Mesenchymal stem cell (in vitro differentiated cells and primary cell): ENCODE measurements around the gene REPIN1.

Source experiments
- DNase-seq: peaks from one replicate; pipeline ENCODE4 v3.0.0-alpha.2; 2013
- H2AFZ ChIP-seq: one replicate; pipeline ENCODE4 v1.6.1; 2013; ENCODE audit warnings: low read depth, mild to moderate bottlenecking, control low read depth, inconsistent platforms, low read length, moderate library complexity
- H2AK5ac ChIP-seq: 2 replicates; pipeline ENCODE4 v1.6.1; 2013; ENCODE audit warnings: low read length, moderate library complexity, mild to moderate bottlenecking, inconsistent platforms; ENCODE audit not compliant: severe bottlenecking
- H2BK120ac ChIP-seq: one replicate; pipeline ENCODE4 v1.6.1; 2013; ENCODE audit warnings: low read depth, mild to moderate bottlenecking, inconsistent platforms, low read length, moderate library complexity
- H2BK12ac ChIP-seq, 2 experiments: one replicate each; pipeline ENCODE4 v1.6.1; 2013; ENCODE audit warnings: inconsistent platforms in 2 of 2, low read length in 2 of 2, mild to moderate bottlenecking in 2 of 2, moderate library complexity in 2 of 2, control low read depth in 1 of 2
- H2BK15ac ChIP-seq: one replicate; pipeline ENCODE4 v1.6.1; 2013; ENCODE audit warnings: mild to moderate bottlenecking, low read depth, inconsistent platforms; ENCODE audit not compliant: poor library complexity, severe bottlenecking
- H2BK5ac ChIP-seq: 2 replicates; pipeline ENCODE4 v1.6.1; 2013; ENCODE audit warnings: low read depth, mild to moderate bottlenecking, low read length, control low read depth, inconsistent platforms; ENCODE audit not compliant: poor library complexity, severe bottlenecking
- H3K14ac ChIP-seq, 2 experiments: one replicate each; pipeline ENCODE4 v1.6.1; 2013; ENCODE audit warnings: inconsistent platforms in 2 of 2, low read length in 2 of 2, control low read depth in 1 of 2, mild to moderate bottlenecking in 1 of 2, moderate library complexity in 1 of 2
- H3K18ac ChIP-seq, 2 experiments: one replicate each; pipeline ENCODE4 v1.6.1; 2013; ENCODE audit warnings: inconsistent platforms in 2 of 2, low read length in 2 of 2, control low read depth in 1 of 2, low read depth in 1 of 2, mild to moderate bottlenecking in 1 of 2
- H3K23ac ChIP-seq, 2 experiments: one replicate each; pipeline ENCODE4 v1.6.1; 2013; ENCODE audit warnings: inconsistent platforms in 2 of 2, low read length in 2 of 2, mild to moderate bottlenecking in 2 of 2, moderate library complexity in 2 of 2, control low read depth in 1 of 2
- H3K27ac ChIP-seq: 2 replicates; pipeline ENCODE4 v1.5.1; 2013; ENCODE audit warnings: mild to moderate bottlenecking, moderate library complexity, low read length, control low read depth, inconsistent platforms; ENCODE audit not compliant: poor library complexity, severe bottlenecking
- H3K27me3 ChIP-seq, 2 experiments: 2 replicates each; pipeline versions ENCODE4 v1.6.1 to v1.7.0; 2013; ENCODE audit warnings: low read length in 2 of 2, mild to moderate bottlenecking in 2 of 2, moderate library complexity in 2 of 2, control low read depth in 1 of 2, inconsistent platforms in 1 of 2; ENCODE audit not compliant: control insufficient read depth in 1 of 2, insufficient read depth in 1 of 2
- H3K36me3 ChIP-seq, 2 experiments: 2 replicates each; pipeline versions ENCODE4 v1.6.1 to v1.7.0; 2013; ENCODE audit warnings: low read length in 2 of 2, control low read depth in 1 of 2, inconsistent platforms in 1 of 2, low read depth in 1 of 2, mild to moderate bottlenecking in 1 of 2; ENCODE audit not compliant: insufficient read depth in 2 of 2, control insufficient read depth in 1 of 2
- H3K4ac ChIP-seq, 2 experiments: one replicate each; pipeline ENCODE4 v1.6.1; 2013; ENCODE audit warnings: inconsistent platforms in 2 of 2, low read length in 2 of 2, mild to moderate bottlenecking in 2 of 2, moderate library complexity in 2 of 2, control low read depth in 1 of 2, low read depth in 1 of 2
- H3K4me1 ChIP-seq: 2 replicates; pipeline ENCODE4 v1.6.1; 2013; ENCODE audit warnings: low read depth, low read length, control low read depth; ENCODE audit not compliant: control insufficient read depth, insufficient read depth
- H3K4me2 ChIP-seq: 2 replicates; pipeline ENCODE4 v1.6.1; 2013; ENCODE audit warnings: low read length, mild to moderate bottlenecking, inconsistent platforms; ENCODE audit not compliant: poor library complexity, severe bottlenecking
- H3K4me3 ChIP-seq, 2 experiments: 2 replicates each; pipeline versions ENCODE4 v1.5.1 to v1.7.0; 2013; ENCODE audit warnings: low read length in 2 of 2, mild to moderate bottlenecking in 2 of 2, control low read depth in 1 of 2, low read depth in 1 of 2; ENCODE audit not compliant: insufficient read depth in 1 of 2
- H3K79me1 ChIP-seq: replicated peaks from 2 replicates; pipeline ENCODE4 v1.6.1; 2013; ENCODE audit warnings: mild to moderate bottlenecking, control low read depth, low read length, inconsistent platforms; ENCODE audit not compliant: poor library complexity, severe bottlenecking
- H3K9ac ChIP-seq: 2 replicates; pipeline ENCODE4 v1.7.0; 2013; ENCODE audit warnings: mild to moderate bottlenecking, low read length, moderate library complexity
- H3K9me3 ChIP-seq: 2 replicates; pipeline ENCODE4 v1.7.0; 2013; ENCODE audit warnings: mild to moderate bottlenecking, low read length; ENCODE audit not compliant: control insufficient read depth
- H4K8ac ChIP-seq: one replicate; pipeline ENCODE4 v1.6.1; 2013; ENCODE audit warnings: inconsistent platforms, mild to moderate bottlenecking, low read length, moderate library complexity
- H4K91ac ChIP-seq: one replicate; pipeline ENCODE4 v1.6.1; 2013; ENCODE audit warnings: mild to moderate bottlenecking, low read length, inconsistent platforms
- WGBS: methylation state at CpG from one replicate; pipeline ENCODE4 v1.1.7; 2013; ENCODE audit warnings: mixed read lengths; 5-methylcytosine and 5-hydroxymethylcytosine counted together

Gene REPIN1

DNA sequence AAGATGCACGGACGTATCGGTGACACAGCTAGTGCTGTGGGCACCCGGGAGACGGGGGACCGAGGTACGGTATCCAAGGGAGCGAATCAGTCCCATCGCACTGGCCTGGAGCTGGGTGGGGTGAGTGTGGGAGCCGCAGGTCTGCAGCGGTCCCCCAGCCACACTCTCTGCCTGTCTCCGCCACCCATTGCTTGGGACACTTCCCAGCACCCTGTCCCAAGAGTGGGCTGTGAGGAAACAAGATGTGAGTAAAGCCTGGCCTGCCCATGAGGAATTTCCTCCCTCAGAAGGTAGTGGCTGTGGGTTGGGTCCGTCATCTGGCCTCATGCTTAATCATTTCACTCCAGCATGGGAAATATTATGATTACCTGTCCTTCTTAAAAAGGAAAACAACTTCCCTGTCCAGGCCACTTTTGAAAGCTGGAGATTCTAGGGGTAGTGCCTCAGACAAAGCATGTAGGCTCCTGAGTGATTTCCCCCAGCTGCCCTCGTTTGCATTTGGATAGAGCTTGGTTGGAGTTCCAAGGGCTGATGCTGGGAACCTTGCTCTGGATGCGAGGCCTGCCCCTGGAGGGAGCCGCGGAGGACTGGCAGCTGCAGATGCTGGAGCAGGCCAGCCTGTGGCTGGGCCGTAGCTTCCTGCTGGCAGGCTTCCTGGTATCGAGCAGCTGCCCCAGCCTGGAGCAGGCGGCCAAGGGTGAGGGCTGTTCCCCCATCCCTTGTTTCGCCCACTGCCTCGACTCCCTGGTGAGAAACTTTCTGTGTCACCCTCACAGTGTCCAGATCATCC is 39.1 kb upstream of the REPIN1 start:
- 80% methylated on average over 22 of the region's 22 CpGs for WGBS
- Histone ChIP-seq H3K36me3 (no peaks in the 10 kb centered on the region), H3K23ac (no peak overlapping the region), H2BK5ac (no peak overlapping the region), H2BK120ac (no peak overlapping the region), H2AFZ (no peak overlapping the region), H3K27ac (no peak overlapping the region), H3K4me3 (no peak overlapping the region), H3K18ac (no peak overlapping the region), H3K4me1 (no peaks in the 10 kb centered on the region), H3K27me3 (peaks cover 12 to 13% of the 10 kb centered on the region in 2 experiments), H4K91ac (no peak overlapping the region), H2BK15ac (no peak overlapping the region), H3K9me3 (no peaks in the 10 kb centered on the region), H3K9ac (no peak overlapping the region), H3K14ac (no peak overlapping the region), H2BK12ac (no peak overlapping the region), H3K79me1 (no peaks in the 10 kb centered on the region), H2AK5ac (no peak overlapping the region), H4K8ac (no peak overlapping the region), H3K4me2 (no peak overlapping the region), H3K4ac (no peak overlapping the region)
- DNase-seq: no peak

DNA sequence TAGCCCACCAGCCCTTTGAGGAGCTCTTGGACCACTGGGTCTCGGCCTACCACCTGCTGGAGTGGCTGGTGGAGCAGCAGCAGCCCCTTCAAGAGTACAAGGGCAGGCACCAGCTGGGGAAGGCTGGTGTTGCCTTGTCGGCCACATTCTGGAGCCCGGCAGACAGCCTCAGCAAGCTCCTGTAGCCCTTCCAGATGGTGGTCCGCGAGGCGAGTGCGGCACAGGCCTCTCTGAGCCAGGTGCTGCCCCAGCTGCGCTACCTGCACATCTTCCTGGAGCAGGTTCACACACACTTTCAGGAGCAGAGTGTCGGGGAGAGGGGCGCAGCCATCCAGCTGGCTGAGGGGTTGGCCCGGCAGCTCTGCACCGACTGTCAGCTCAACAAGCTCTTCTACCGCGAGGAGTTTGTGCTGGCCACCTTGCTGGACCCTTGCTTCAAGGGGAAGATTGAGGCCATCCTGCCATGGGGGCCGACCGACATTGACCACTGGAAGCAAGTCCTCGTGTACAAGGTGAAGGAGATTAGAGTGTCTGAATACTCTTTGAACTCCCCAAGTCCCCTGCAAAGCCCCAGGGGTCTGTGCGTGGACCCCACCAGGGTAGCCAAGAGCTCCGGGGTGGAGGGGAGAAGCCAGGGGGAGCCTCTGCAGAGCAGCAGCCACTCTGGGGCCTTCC is 38.3 kb upstream of the REPIN1 start:
- Histone ChIP-seq H3K36me3 (no peaks in the 10 kb centered on the region), H2AFZ (no peak overlapping the region), H3K27me3 (peaks cover 9 to 12% of the 10 kb centered on the region in 2 experiments), H3K23ac (no peak overlapping the region), H2BK12ac (no peak overlapping the region), H2BK5ac (no peak overlapping the region), H3K79me1 (no peaks in the 10 kb centered on the region), H3K4me3 (no peak overlapping the region), H3K9me3 (no peaks in the 10 kb centered on the region), H3K9ac (no peak overlapping the region), H3K14ac (no peak overlapping the region), H3K4me1 (no peaks in the 10 kb centered on the region), H3K4ac (no peak overlapping the region), H4K91ac (no peak overlapping the region), H2BK15ac (no peak overlapping the region), H3K18ac (no peak overlapping the region), H3K27ac (no peak overlapping the region), H4K8ac (no peak overlapping the region), H3K4me2 (no peak overlapping the region), H2AK5ac (no peak overlapping the region), H2BK120ac (no peak overlapping the region)
- DNase-seq: no peak
- WGBS: 95% methylated on average over 19 of the region's 19 CpGs

DNA sequence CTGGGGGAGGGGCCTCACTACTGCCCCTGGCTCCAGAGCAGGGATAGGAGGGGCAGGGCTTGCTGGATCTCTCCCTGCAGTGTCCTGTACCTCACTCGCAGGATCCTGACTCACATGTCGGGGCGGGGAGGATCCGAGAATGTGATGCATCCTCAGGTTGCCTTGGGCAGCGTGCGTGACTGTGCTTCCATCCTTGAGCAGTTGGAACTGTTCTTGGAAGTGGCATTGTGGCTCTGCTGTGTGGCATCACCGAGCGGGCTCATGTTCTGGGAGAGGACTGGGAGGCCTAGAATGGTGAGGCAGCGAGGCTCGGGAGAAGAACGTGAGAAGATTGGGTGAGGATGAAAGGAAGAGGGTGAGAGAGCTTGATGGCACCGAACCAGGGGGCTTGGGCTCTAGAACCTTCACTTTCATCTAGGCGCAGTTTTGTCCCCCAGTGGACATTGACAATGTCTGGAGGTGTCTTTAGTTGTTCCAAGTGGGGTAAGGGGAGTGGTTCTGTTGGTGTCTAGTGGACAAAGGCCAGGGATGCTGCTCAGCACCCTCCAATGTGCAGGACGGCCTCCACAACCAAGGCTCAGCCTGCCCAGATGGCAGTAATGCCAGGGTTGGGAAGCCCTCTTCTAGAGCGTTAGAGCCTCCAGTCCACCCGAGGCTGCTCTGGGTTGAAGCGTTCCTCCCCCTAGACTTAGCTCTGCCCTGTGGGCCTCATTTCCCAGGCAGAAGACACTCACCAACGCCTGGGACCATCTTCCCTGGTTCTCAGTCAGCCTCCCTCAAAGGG is 35.6 kb upstream of the REPIN1 start:
- no peak overlapping the region for H2AFZ ChIP-seq
- no peak for DNase-seq
- no peak overlapping the region for H3K23ac ChIP-seq
- H2BK12ac ChIP-seq: no peak overlapping the region
- H3K27me3 ChIP-seq: peaks cover 14 to 21% of the 10 kb centered on the region in 2 experiments
- no peak overlapping the region for H4K8ac ChIP-seq
- H3K4ac ChIP-seq: no peak overlapping the region
- no peaks in the 10 kb centered on the region for H3K79me1 ChIP-seq
- H2AK5ac ChIP-seq: no peak overlapping the region
- no peak overlapping the region for H3K9ac ChIP-seq
- no peak overlapping the region for H2BK120ac ChIP-seq
- no peaks in the 10 kb centered on the region for H3K4me1 ChIP-seq
- no peak overlapping the region for H3K18ac ChIP-seq
- H2BK5ac ChIP-seq: no peak overlapping the region
- no peak overlapping the region for H3K27ac ChIP-seq
- no peak overlapping the region for H3K4me2 ChIP-seq
- H3K4me3 ChIP-seq: no peak overlapping the region
- no peaks in the 10 kb centered on the region for H3K9me3 ChIP-seq
- no peak overlapping the region for H3K14ac ChIP-seq
- no peaks in the 10 kb centered on the region for H3K36me3 ChIP-seq
- WGBS: 89% methylated on average over 18 of the region's 18 CpGs
- H4K91ac ChIP-seq: no peak overlapping the region
- H2BK15ac ChIP-seq: no peak overlapping the region

DNA sequence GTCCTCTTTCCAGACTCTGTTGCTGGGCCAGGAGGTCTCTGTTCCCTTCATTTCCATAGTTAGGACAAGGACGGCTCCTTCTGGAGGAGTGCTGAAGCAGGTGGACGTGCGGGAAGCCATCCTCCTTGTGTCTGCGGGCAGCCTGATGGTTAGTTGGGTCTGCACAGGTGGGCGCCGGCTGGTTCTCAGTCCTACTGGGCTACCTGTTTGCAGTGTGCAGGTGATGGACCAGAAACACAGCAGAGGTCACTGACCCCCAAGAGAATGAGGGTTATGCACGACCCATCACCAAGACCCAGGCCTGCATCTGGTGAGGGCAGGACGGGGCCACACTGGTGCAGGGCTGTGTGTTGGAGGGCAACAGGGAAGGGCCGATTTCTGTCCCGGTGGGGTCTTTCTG is 35.0 kb upstream of the REPIN1 start:
- Histone ChIP-seq H3K27me3 (peaks cover 16 to 23% of the 10 kb centered on the region in 2 experiments), H2BK120ac (no peak overlapping the region), H2AFZ (no peak overlapping the region), H3K27ac (no peak overlapping the region), H4K8ac (no peak overlapping the region), H3K4me3 (no peak overlapping the region), H3K9ac (no peak overlapping the region), H3K4me1 (no peaks in the 10 kb centered on the region), H2BK12ac (peak overlapping the region; percentile 12 to 61), H3K36me3 (no peaks in the 10 kb centered on the region), H2BK5ac (no peak overlapping the region), H3K79me1 (no peaks in the 10 kb centered on the region), H4K91ac (peak overlapping the region; percentile 12), H3K4ac (no peak overlapping the region), H3K18ac (no peak overlapping the region), H2AK5ac (no peak overlapping the region), H3K14ac (no peak overlapping the region), H2BK15ac (no peak overlapping the region), H3K4me2 (no peak overlapping the region), H3K23ac (no peak overlapping the region), H3K9me3 (no peaks in the 10 kb centered on the region)
- no peak for DNase-seq
- WGBS: 87% methylated on average over 10 of the region's 10 CpGs
